SK-N-SH treated with all-trans-retinoic acid at 6 μM for 48 hours (cell line): ENCODE results near the gene OR5A2.
"Not testable (repeated sequence)": the region's sequence is repeated elsewhere in the genome, so short reads cannot be mapped to it uniquely, and the experiment has no call there.

Source experiments
- ATAC-seq: fragments of 200-7000 bp; cut with Tn5 transposase; 3 replicates; pipeline ENCODE4 v1.9.1; 2020; ENCODE audit warnings: mild to moderate bottlenecking, moderate library complexity
- BACH2 ChIP-seq: fragments of 250-450 bp; sonication (Bioruptor Pico); IDR thresholded peaks from 2 replicates; pipeline ENCODE4 v1.9.0; 2021; ENCODE audit warnings: mild to moderate bottlenecking, borderline replicate concordance
- CREB5 ChIP-seq: fragments of 250-450 bp; sonication (Bioruptor Pico); IDR thresholded peaks from 2 replicates; pipeline ENCODE4 v1.5.1; 2020; ENCODE audit warnings: low read depth, mild to moderate bottlenecking, moderate library complexity
- CSDC2 ChIP-seq: fragments of 250-450 bp; sonication (Bioruptor Pico); IDR thresholded peaks from 2 replicates; pipeline ENCODE4 v1.5.0; 2020; ENCODE audit warnings: mild to moderate bottlenecking, moderate library complexity
- CSRNP3 ChIP-seq: fragments of 250-450 bp; sonication (Bioruptor Pico); IDR thresholded peaks from 2 replicates; pipeline ENCODE4 v1.5.1; 2021; ENCODE audit warnings: mild to moderate bottlenecking, moderate library complexity
- GLIS3 ChIP-seq: fragments of 250-450 bp; sonication (Bioruptor Pico); IDR thresholded peaks from 2 replicates; pipeline ENCODE4 v1.5.0; 2020; ENCODE audit warnings: mild to moderate bottlenecking, moderate library complexity
- ISL1 ChIP-seq: fragments of 250-450 bp; sonication (Bioruptor Pico); IDR thresholded peaks from 2 replicates; pipeline ENCODE4 v2.1.2; 2022; ENCODE audit warnings: mild to moderate bottlenecking, moderate library complexity
- OSR1 ChIP-seq: fragments of 250-450 bp; sonication (Bioruptor Pico); IDR thresholded peaks from 2 replicates; pipeline ENCODE4 v1.8.0; 2022; ENCODE audit warnings: moderate library complexity, mild to moderate bottlenecking, inconsistent platforms
- POU6F1 ChIP-seq: fragments of 250-450 bp; sonication (Bioruptor Pico); IDR thresholded peaks from 2 replicates; pipeline ENCODE4 v1.8.0; 2021; ENCODE audit warnings: low read depth, mild to moderate bottlenecking, moderate library complexity, borderline replicate concordance
- PPARA ChIP-seq: fragments of 250-450 bp; sonication (Bioruptor Pico); IDR thresholded peaks from 2 replicates; pipeline ENCODE4 v1.5.0; 2020; ENCODE audit warnings: mild to moderate bottlenecking, borderline replicate concordance
- RARB ChIP-seq: fragments of 250-450 bp; sonication (Bioruptor Pico); IDR thresholded peaks from 2 replicates; pipeline ENCODE4 v1.8.0; 2021; ENCODE audit warnings: mild to moderate bottlenecking, moderate library complexity
- SNAI2 ChIP-seq: fragments of 250-450 bp; sonication (Bioruptor Pico); IDR thresholded peaks from 2 replicates; pipeline ENCODE4 v1.5.0; 2020; ENCODE audit warnings: mild to moderate bottlenecking, moderate library complexity
- TCF4 ChIP-seq: fragments of 250-450 bp; sonication (Bioruptor Pico); IDR thresholded peaks from 2 replicates; pipeline ENCODE4 v1.8.0; 2021; ENCODE audit warnings: mild to moderate bottlenecking, moderate library complexity, borderline replicate concordance
- TOX ChIP-seq: fragments of 250-450 bp; sonication (Bioruptor Pico); IDR thresholded peaks from 2 replicates; pipeline ENCODE4 v1.8.0; 2021; ENCODE audit warnings: mild to moderate bottlenecking, moderate library complexity, borderline replicate concordance
- TSHZ2 ChIP-seq: fragments of 250-450 bp; sonication (Bioruptor Pico); IDR thresholded peaks from 2 replicates; pipeline ENCODE4 v1.5.0; 2020; ENCODE audit warnings: mild to moderate bottlenecking, moderate library complexity
- ZC3H10 ChIP-seq: fragments of 250-450 bp; sonication (Bioruptor Pico); IDR thresholded peaks from 2 replicates; pipeline ENCODE4 v1.5.1; 2021; ENCODE audit warnings: mild to moderate bottlenecking, moderate library complexity
- ZFP30 ChIP-seq: fragments of 450-650 bp; formaldehyde crosslinking; IDR thresholded peaks from 2 replicates; pipeline ENCODE4 v1.5.0; 2022; ENCODE audit warnings: mild to moderate bottlenecking, moderate library complexity
- ZNF565 ChIP-seq: fragments of 450-650 bp; formaldehyde crosslinking; conservative IDR thresholded peaks from 2 replicates; pipeline ENCODE4 v1.5.0; 2020; ENCODE audit warnings: low read depth, mild to moderate bottlenecking, moderate library complexity

OR5A2 gene

GRCh38 chr11:59394186-59394585 lies 32.0 kb downstream of the OR5A2 start:
- ATAC-seq, result no peak
- TF ChIP-seq ZNF565 (no peak), RARB (no peak), CSDC2 (CRISPR knock-in tag) (no peak), PPARA (no peak), ISL1 (CRISPR knock-in tag) (no peak), BACH2 (no peak), POU6F1 (CRISPR knock-in tag) (no peak), GLIS3 (no peak), SNAI2 (CRISPR knock-in tag) (no peak), TCF4 (CRISPR knock-in tag) (no peak), ZFP30 (CRISPR knock-in tag) (no peak), CSRNP3 (CRISPR knock-in tag) (no peak)

- no peak for ATAC-seq
- TF ChIP-seq ZFP30 (CRISPR knock-in tag) (no peak), TOX (no peak), CREB5 (CRISPR knock-in tag) (no peak), CSRNP3 (CRISPR knock-in tag) (no peak), BACH2 (no peak)
These were observed 45.8 kb downstream of the OR5A2 start for GRCh38 chr11:59380263-59381059.

GRCh38 chr11:59372324-59372723 lies 53.9 kb downstream of the OR5A2 start:
- ATAC-seq, result not testable (repeated sequence)

GRCh38 chr11:59368238-59369022 lies 57.8 kb downstream of the OR5A2 start:
- TF ChIP-seq CSRNP3 (CRISPR knock-in tag) (no peak), ZC3H10 (no peak), TSHZ2 (no peak), PPARA (no peak), CSDC2 (CRISPR knock-in tag) (no peak), OSR1 (CRISPR knock-in tag) (no peak)
- TF ChIP-seq, all 23 proteins: peak for 0
- no peak for ATAC-seq
